ENCODE data around the gene JAZF1. TPM values are rescaled to one million over a fixed set of nuclear protein-coding genes. Genes with fewer than 3 reads are reported as not detected.
A peak's percentile ranks its signal among the peaks of the same experiment; 100 is the strongest.
"Not testable (repeated sequence)": the region's sequence is repeated elsewhere in the genome, so short reads cannot be mapped to it uniquely, and the experiment has no call there.

The JAZF1 gene
- total and polyA plus RNA-seq, 8 donors = 0.58 to 16.7 (median 7.2) TPM

GRCh38 chr7:27897001-27897400 is 283.6 kb downstream of the JAZF1 start:
- Histone ChIP-seq H3K4me1 (peaks cover 0 to 59% (median 29%) of the 10 kb centered on the region in 4 donors), H3K27me3 (no peaks in the 10 kb centered on the region), H3K9me3 (no peaks in the 10 kb centered on the region), H3K4me3 (no peak overlapping the region), H3K27ac (peak overlapping the region in 2 of 5 donors; percentile 10 to 50), H3K36me3 (peaks cover 0 to 20% (median 16%) of the 10 kb centered on the region in 4 donors)
- no peak for TF ChIP-seq POLR2AphosphoS5 (IDR thresholded peaks at IDR 0.05)
- intact Hi-C loops (cut with DNase I; ENCODE audit: low total_unique reads) = no loop called here
- 27 to 42% (median 29%) methylated on average over 6 of the region's 6 CpGs for WGBS, 5 donors
- peak in 1 of 2 donors; percentile 49 for DNase-seq

GRCh38 chr7:27895551-27895950 is 285.0 kb downstream of the JAZF1 start:
- no peaks in the 10 kb centered on the region for H3K27me3 ChIP-seq
- no peak for TF ChIP-seq CTCF (IDR thresholded peaks at IDR 0.05)
- no peak for TF ChIP-seq EP300 (IDR thresholded peaks at IDR 0.05)
- TF ChIP-seq POLR2A (IDR thresholded peaks at IDR 0.05) = no peak
- no peak for TF ChIP-seq POLR2AphosphoS5 (IDR thresholded peaks at IDR 0.05)
- no peak overlapping the region for H3K27ac ChIP-seq
- H3K36me3 ChIP-seq = peaks cover 0 to 20% (median 16%) of the 10 kb centered on the region in 4 donors
- intact Hi-C loops (cut with DNase I; ENCODE audit: low total_unique reads) = no loop called here
- peaks cover 0 to 44% (median 20%) of the 10 kb centered on the region in 4 donors for H3K4me1 ChIP-seq
- no peaks in the 10 kb centered on the region for H3K9me3 ChIP-seq
- DNase-seq = no peak
- no peak overlapping the region for H3K4me3 ChIP-seq

GRCh38 chr7:27890205-27890849 is 290.3 kb downstream of the JAZF1 start:
- no peaks in the 10 kb centered on the region for H3K27me3 ChIP-seq
- intact Hi-C loops (cut with DNase I; ENCODE audit: low total_unique reads) = no loop called here
- TF ChIP-seq CTCF (IDR thresholded peaks at IDR 0.05) = no peak
- TF ChIP-seq POLR2A (IDR thresholded peaks at IDR 0.05) = no peak
- TF ChIP-seq POLR2AphosphoS5 (IDR thresholded peaks at IDR 0.05) = no peak
- no peak for TF ChIP-seq EP300 (IDR thresholded peaks at IDR 0.05)
- H3K4me1 ChIP-seq = peaks cover 0 to 7% (median 3%) of the 10 kb centered on the region in 4 donors
- H3K4me3 ChIP-seq = no peak overlapping the region
- H3K9me3 ChIP-seq = no peaks in the 10 kb centered on the region
- H3K36me3 ChIP-seq = peaks cover 0 to 23% (median 16%) of the 10 kb centered on the region in 4 donors
- no peak for DNase-seq
- WGBS, 5 donors = 16 to 65% (median 40%) methylated on average over 1 of the region's 1 CpG
- H3K27ac ChIP-seq = no peak overlapping the region

- Histone ChIP-seq H3K4me3 (no peak overlapping the region), H3K4me1 (peaks cover 0 to 12% (median 4%) of the 10 kb centered on the region in 4 donors), H3K27me3 (no peaks in the 10 kb centered on the region), H3K9me3 (no peaks in the 10 kb centered on the region), H3K27ac (no peak overlapping the region), H3K36me3 (peaks cover 0 to 20% (median 16%) of the 10 kb centered on the region in 4 donors)
- WGBS, 5 donors = 67 to 87% (median 79%) methylated on average over 3 of the region's 3 CpGs
- DNase-seq = no peak
- TF ChIP-seq POLR2A (IDR thresholded peaks at IDR 0.05) (no peak), EP300 (IDR thresholded peaks at IDR 0.05) (no peak), POLR2AphosphoS5 (IDR thresholded peaks at IDR 0.05) (no peak), CTCF (IDR thresholded peaks at IDR 0.05) (no peak)
- intact Hi-C loops (cut with DNase I; ENCODE audit: low total_unique reads) = no loop called here
These were observed 290.8 kb downstream of the JAZF1 start for GRCh38 chr7:27889800-27890199.

- Histone ChIP-seq H3K27me3 (no peaks in the 10 kb centered on the region), H3K4me1 (peaks cover 0 to 17% (median 4%) of the 10 kb centered on the region in 4 donors), H3K36me3 (peaks cover 0 to 12% (median 7%) of the 10 kb centered on the region in 4 donors), H3K4me3 (no peak overlapping the region), H3K27ac (no peak overlapping the region), H3K9me3 (no peaks in the 10 kb centered on the region)
- no peak for TF ChIP-seq POLR2AphosphoS5 (IDR thresholded peaks at IDR 0.05)
- TF ChIP-seq POLR2A (IDR thresholded peaks at IDR 0.05) = no peak
- TF ChIP-seq CTCF (IDR thresholded peaks at IDR 0.05) = no peak
- TF ChIP-seq EP300 (IDR thresholded peaks at IDR 0.05) = no peak
- 88 to 92% (median 90%) methylated on average over 5 of the region's 5 CpGs for WGBS, 5 donors
- DNase-seq = no peak
- intact Hi-C loops (cut with DNase I; ENCODE audit: low total_unique reads) = no loop called here
These were observed 291.9 kb downstream of the JAZF1 start for GRCh38 chr7:27888736-27889135.

GRCh38 chr7:27886710-27887109 is 293.9 kb downstream of the JAZF1 start:
- H3K4me3 ChIP-seq; H3K36me3 ChIP-seq; H3K27ac ChIP-seq; intact Hi-C loops (cut with DNase I; ENCODE audit: low total_unique reads); H3K27me3 ChIP-seq; H3K9me3 ChIP-seq; DNase-seq: not testable (repeated sequence)
- 88 to 95% (median 93%) methylated on average over 3 of the region's 3 CpGs for WGBS, 5 donors
- peaks cover 0 to 17% (median 4%) of the 10 kb centered on the region in 4 donors for H3K4me1 ChIP-seq
